ENCODE measurements around the gene MFAP2.
"Not testable (repeated sequence)": the region's sequence is repeated elsewhere in the genome, so short reads cannot be mapped to it uniquely, and the experiment has no call there.

Gene MFAP2

GRCh38 chr1:16978567-16979474, 1.6 kb downstream of the MFAP2 start:
- no peak for DNase-seq

GRCh38 chr1:16978139-16978538, 2.3 kb downstream of the MFAP2 start:
- no peak for DNase-seq

GRCh38 chr1:16977377-16977776, 3.0 kb downstream of the MFAP2 start:
- DNase-seq: no peak

GRCh38 chr1:16976966-16977365, 3.5 kb downstream of the MFAP2 start:
- no peak for DNase-seq

GRCh38 chr1:16975838-16976237, 4.6 kb downstream of the MFAP2 start:
- DNase-seq: no peak

- no peak for DNase-seq
These were observed 5.2 kb downstream of the MFAP2 start for GRCh38 chr1:16975211-16975610.

- no peak for DNase-seq
These were observed 7.2 kb downstream of the MFAP2 start for GRCh38 chr1:16973215-16973614.

- no peak for DNase-seq
These were observed 8.1 kb downstream of the MFAP2 start for GRCh38 chr1:16972189-16972895.

- DNase-seq: no peak
These were observed 8.9 kb downstream of the MFAP2 start for GRCh38 chr1:16971341-16972188.

- no peak for DNase-seq
These were observed 10.1 kb downstream of the MFAP2 start for GRCh38 chr1:16970132-16970910.

GRCh38 chr1:16969651-16970050, 10.8 kb downstream of the MFAP2 start:
- DNase-seq: no peak

GRCh38 chr1:16969057-16969611, 11.3 kb downstream of the MFAP2 start:
- no peak for DNase-seq

GRCh38 chr1:16968372-16968771, 12.0 kb downstream of the MFAP2 start:
- DNase-seq: no peak

GRCh38 chr1:16967962-16968361, 12.5 kb downstream of the MFAP2 start:
- DNase-seq: no peak

- DNase-seq: no peak
These were observed 13.3 kb downstream of the MFAP2 start for GRCh38 chr1:16967095-16967575.

GRCh38 chr1:16966282-16966681, 14.1 kb downstream of the MFAP2 start:
- no peak for DNase-seq

GRCh38 chr1:16965486-16966067, 14.8 kb downstream of the MFAP2 start:
- DNase-seq: no peak

GRCh38 chr1:16964169-16964568, 16.3 kb downstream of the MFAP2 start:
- not testable (repeated sequence) for DNase-seq

GRCh38 chr1:16961297-16962133, 18.9 kb downstream of the MFAP2 start:
- DNase-seq: no peak

- peak; percentile 61 for DNase-seq
These were observed 19.7 kb downstream of the MFAP2 start for GRCh38 chr1:16960560-16961296.
